ENCODE measurements around the gene ALOX5.

ALOX5 gene

GRCh38 chr10:45450866-45451265 is 76.8 kb downstream of the ALOX5 start:
- DNase-seq (ENCODE audit: low read depth) = no peak

GRCh38 chr10:45451407-45451806 is 77.4 kb downstream of the ALOX5 start:
- no peak for DNase-seq (ENCODE audit: low read depth)
- no peak for TF ChIP-seq CTCF (IDR thresholded peaks at IDR 0.05; ENCODE audit: control insufficient read depth, extremely low read depth, insufficient read depth)
- no peak overlapping the region for H3K4me3 ChIP-seq (ENCODE audit: low read depth, low read length)

More at GRCh38 chr10:45450866-45451265, 76.8 kb downstream of the ALOX5 start:
- TF ChIP-seq CTCF (IDR thresholded peaks at IDR 0.05; ENCODE audit: control insufficient read depth, extremely low read depth, insufficient read depth) = no peak
- no peak overlapping the region for H3K4me3 ChIP-seq (ENCODE audit: low read depth, low read length)

- H3K4me3 ChIP-seq (ENCODE audit: low read depth, low read length) = no peak overlapping the region
- DNase-seq (ENCODE audit: low read depth) = no peak
- TF ChIP-seq CTCF (IDR thresholded peaks at IDR 0.05; ENCODE audit: control insufficient read depth, extremely low read depth, insufficient read depth) = no peak
These were observed 78.3 kb downstream of the ALOX5 start for GRCh38 chr10:45452268-45452667.

- TF ChIP-seq CTCF (IDR thresholded peaks at IDR 0.05; ENCODE audit: control insufficient read depth, extremely low read depth, insufficient read depth) = no peak
- no peak overlapping the region for H3K4me3 ChIP-seq (ENCODE audit: low read depth, low read length)
- no peak for DNase-seq (ENCODE audit: low read depth)
These were observed 78.9 kb downstream of the ALOX5 start for GRCh38 chr10:45452743-45453452.

GRCh38 chr10:45453639-45454255 is 79.7 kb downstream of the ALOX5 start:
- no peak for TF ChIP-seq CTCF (IDR thresholded peaks at IDR 0.05; ENCODE audit: control insufficient read depth, extremely low read depth, insufficient read depth)
- DNase-seq (ENCODE audit: low read depth) = no peak
- H3K4me3 ChIP-seq (ENCODE audit: low read depth, low read length) = no peak overlapping the region

GRCh38 chr10:45454262-45454661 is 80.2 kb downstream of the ALOX5 start:
- no peak for TF ChIP-seq CTCF (IDR thresholded peaks at IDR 0.05; ENCODE audit: control insufficient read depth, extremely low read depth, insufficient read depth)
- no peak overlapping the region for H3K4me3 ChIP-seq (ENCODE audit: low read depth, low read length)
- DNase-seq (ENCODE audit: low read depth) = no peak

All from LNCaP clone FGC (cell line).